GM10847 (cell line): ENCODE data around the gene CHCHD3.

Source experiments
- POLR2A ChIP-seq: IDR thresholded peaks from 2 replicates; pipeline ENCODE4 v1.6.1; 2011; ENCODE audit not compliant: insufficient read length; ENCODE audit errors: extremely low read depth

Gene CHCHD3

GRCh38 chr7:133029463-133029862, 52.4 kb downstream of the CHCHD3 start:
- no peak for TF ChIP-seq POLR2A

GRCh38 chr7:133027397-133027796, 54.5 kb downstream of the CHCHD3 start:
- no peak for TF ChIP-seq POLR2A

GRCh38 chr7:133026210-133026859, 55.6 kb downstream of the CHCHD3 start:
- TF ChIP-seq POLR2A: no peak

- no peak for TF ChIP-seq POLR2A
Observed at GRCh38 chr7:133025056-133025455, 56.8 kb downstream of the CHCHD3 start.

- no peak for TF ChIP-seq POLR2A
Observed at GRCh38 chr7:133024596-133024995, 57.3 kb downstream of the CHCHD3 start.

- no peak for TF ChIP-seq POLR2A
Observed at GRCh38 chr7:133023370-133024071, 58.4 kb downstream of the CHCHD3 start.

- no peak for TF ChIP-seq POLR2A
Observed at GRCh38 chr7:133022661-133023060, 59.2 kb downstream of the CHCHD3 start.

- TF ChIP-seq POLR2A: no peak
Observed at GRCh38 chr7:133021196-133021595, 60.7 kb downstream of the CHCHD3 start.

GRCh38 chr7:133020496-133020895, 61.4 kb downstream of the CHCHD3 start:
- TF ChIP-seq POLR2A: no peak

GRCh38 chr7:133019590-133019989, 62.3 kb downstream of the CHCHD3 start:
- TF ChIP-seq POLR2A: no peak

GRCh38 chr7:133016604-133017003, 65.3 kb downstream of the CHCHD3 start:
- TF ChIP-seq POLR2A: no peak

GRCh38 chr7:133015888-133016287, 66.0 kb downstream of the CHCHD3 start:
- no peak for TF ChIP-seq POLR2A

- TF ChIP-seq POLR2A: no peak
Observed at GRCh38 chr7:133011746-133012145, 70.1 kb downstream of the CHCHD3 start.

GRCh38 chr7:133009426-133010252, 72.3 kb downstream of the CHCHD3 start:
- TF ChIP-seq POLR2A: no peak

GRCh38 chr7:133007961-133008360, 73.9 kb downstream of the CHCHD3 start:
- no peak for TF ChIP-seq POLR2A
